ENCODE results near the gene DHRSX. TPM values are rescaled to one million over a fixed set of nuclear protein-coding genes. Genes with fewer than 3 reads are reported as not detected.

Gene DHRSX
- total and polyA plus RNA-seq, 2 of the 8 experiments (the other 6 are each of a cell fraction or from before 2014, with no cell fraction given) = 35.1 to 43.4 TPM

- H3K27me3 ChIP-seq (replicated peaks in 1 of 4; ENCODE audit: control insufficient read depth in 3 of 4, extremely low read depth in 1 of 4, insufficient read depth in 3 of 4, low read length in 3 of 4) = no peaks in the 10 kb centered on the region
- H4K91ac ChIP-seq (replicated peaks; ENCODE audit: insufficient read length, low read length) = no peak overlapping the region
- H3K4me2 ChIP-seq (ENCODE audit: insufficient read depth in 1 of 2, low read depth in 2 of 2, low read length in 2 of 2) = no peak overlapping the region
- no peaks in the 10 kb centered on the region for H3K9me3 ChIP-seq (ENCODE audit: insufficient read depth in 2 of 2, low read depth in 1 of 2, low read length in 1 of 2)
- H3K23ac ChIP-seq (ENCODE audit: insufficient read length) = no peak overlapping the region
- H4K5ac ChIP-seq (ENCODE audit: insufficient read length, low read depth, low read length) = no peak overlapping the region
- H2BK120ac ChIP-seq (replicated peaks; ENCODE audit: low read depth, low read length) = no peak overlapping the region
- no peak overlapping the region for H2BK12ac ChIP-seq (ENCODE audit: low read depth, low read length)
- DNase-seq (ENCODE audit: low read depth in 1 of 2, low spot score in 2 of 2) = no peak
- H2AK5ac ChIP-seq (ENCODE audit: low read depth, low read length) = no peak overlapping the region
- H3K9ac ChIP-seq (replicated peaks in 1 of 4; ENCODE audit: extremely low read depth in 1 of 4, low read depth in 3 of 4, low read length in 3 of 4) = no peak overlapping the region
- H3K36me3 ChIP-seq (ENCODE audit: control insufficient read depth in 2 of 4, insufficient read depth in 4 of 4, low read length in 3 of 4) = no peaks in the 10 kb centered on the region; a peak in 1 of 8 replicates
- H3K27ac ChIP-seq (ENCODE audit: low read depth, low read length) = no peak overlapping the region
- CTCF ChIA-PET (ENCODE audit: partially characterized antibody) = no interaction called here
- POLR2A ChIA-PET (ENCODE audit: partially characterized antibody) = no interaction called here
- no peak overlapping the region for H2BK20ac ChIP-seq (ENCODE audit: low read length)
- H3K79me2 ChIP-seq (ENCODE audit: control insufficient read depth in 1 of 2, insufficient read depth in 2 of 2, low read length in 2 of 2) = 0 out of 4 replicates have a peak, but pooled peaks cover 0 to 3% of the 10 kb centered on the region in 2 experiments
- no peak overlapping the region for H3K18ac ChIP-seq (ENCODE audit: extremely low read depth, low read length)
- no peak overlapping the region for H3K4ac ChIP-seq (replicated peaks; ENCODE audit: insufficient read length, low read depth, low read length)
- H3K56ac ChIP-seq (replicated peaks; ENCODE audit: insufficient read length, low read depth, low read length) = no peak overlapping the region
- no peaks in the 10 kb centered on the region for H3K79me1 ChIP-seq (ENCODE audit: low read depth, low read length)
- peak overlapping the region; percentile 71 for H2BK5ac ChIP-seq (ENCODE audit: low read depth, low read length)
- H3K4me3 ChIP-seq (ENCODE audit: extremely low read depth in 1 of 4, insufficient read depth in 2 of 4, low read depth in 3 of 4, low read length in 4 of 4) = no peak overlapping the region
- no peak for FAIRE-seq
- H3K4me1 ChIP-seq (replicated peaks in 1 of 4; ENCODE audit: control insufficient read depth in 3 of 4, insufficient read depth in 4 of 4, low read length in 3 of 4) = no peaks in the 10 kb centered on the region
- H4K8ac ChIP-seq (ENCODE audit: extremely low read depth, insufficient read depth, low read length) = no peak overlapping the region
- H2AFZ ChIP-seq (ENCODE audit: low read length) = no peak overlapping the region
- H2BK15ac ChIP-seq (ENCODE audit: low read length) = no peak overlapping the region
- WGBS, 2 experiments (ENCODE audit: extremely low coverage in 1 of 2, insufficient coverage in 1 of 2, insufficient read length in 1 of 2, insufficient replicate concordance in 2 of 2, low coverage in 1 of 2, low lambda C conversion rate in 2 of 2, missing lambda C conversion rate in 1 of 2) = 91% methylated on average over 19 of the region's 19 CpGs; no CpG with 5 or more reads in 1 of the 2 experiments
- no peaks in the 10 kb centered on the region for H3K23me2 ChIP-seq (ENCODE audit: low read depth, low read length)
- no peak overlapping the region for H3K14ac ChIP-seq (ENCODE audit: insufficient read length)
- peaks cover 0 to 5% of the 10 kb centered on the region in 2 experiments for H4K20me1 ChIP-seq (replicated peaks in 1 of 2; ENCODE audit: control insufficient read depth in 1 of 2, insufficient read depth in 2 of 2, low read length in 2 of 2)
- TF ChIP-seq CTBP2 (IDR thresholded peaks at IDR 0.05; ENCODE audit: borderline replicate concordance, insufficient read depth, insufficient read length, low read length) (no peak), CEBPB (IDR thresholded peaks at IDR 0.05; ENCODE audit: low read depth, low read length) (no peak), TBP (IDR thresholded peaks at IDR 0.05; ENCODE audit: low read depth, low read length) (no peak), CHD2 (IDR thresholded peaks at IDR 0.05; ENCODE audit: low read length) (no peak), SIN3A (conservative IDR thresholded peaks at IDR 0.05 in 1 of 2, IDR thresholded peaks at IDR 0.05 in 1 of 2; ENCODE audit: low read depth in 1 of 2, low read length in 2 of 2) (no peak), RBBP5 (IDR thresholded peaks at IDR 0.05; ENCODE audit: borderline replicate concordance, low read depth, low read length) (no peak), POLR2A (IDR thresholded peaks at IDR 0.05; ENCODE audit: control extremely low read depth in 1 of 2, low read depth in 2 of 2, low read length in 2 of 2) (no peak), CHD1 (IDR thresholded peaks at IDR 0.05; ENCODE audit: low read depth, low read length) (no peak), RXRA (IDR thresholded peaks at IDR 0.05; ENCODE audit: insufficient read depth, low read depth, low read length) (no peak), GABPA (IDR thresholded peaks at IDR 0.05; ENCODE audit: borderline replicate concordance, insufficient read depth, low read length) (no peak), CREB1 (IDR thresholded peaks at IDR 0.05) (no peak), KDM5A (IDR thresholded peaks at IDR 0.05; ENCODE audit: low read length) (no peak), CBX5 (IDR thresholded peaks at IDR 0.05; ENCODE audit: low read depth, low read length) (no peak)
These were observed 148.5 kb downstream of the DHRSX start for GRCh38 chrX:2351999-2352995.
